ENCODE results near the gene CMIP.
A peak's percentile ranks its signal among the peaks of the same experiment; 100 is the strongest.

CMIP gene

GRCh38 chr16:81645266-81645694, 200.7 kb downstream of the CMIP start:
- H3K36me3 ChIP-seq (ENCODE audit: control insufficient read depth in 1 of 2, insufficient read depth in 2 of 2, low read depth in 1 of 2, low read length in 2 of 2) = peaks cover 0 to 15% of the 10 kb centered on the region in 2 experiments
- no peak overlapping the region for H4K91ac ChIP-seq (ENCODE audit: low read length)
- peak overlapping the region in 1 of 2 experiments; percentile 86 for H3K14ac ChIP-seq (ENCODE audit: low read length in 2 of 2)
- no peak overlapping the region for H2AFZ ChIP-seq (ENCODE audit: low read depth, low read length)
- no peak overlapping the region for H2AK5ac ChIP-seq (ENCODE audit: low read length, severe bottlenecking)
- no peak overlapping the region for H2BK5ac ChIP-seq (ENCODE audit: low read depth, low read length, poor library complexity, severe bottlenecking)
- no peak overlapping the region for H4K8ac ChIP-seq (ENCODE audit: low read length)
- peaks cover 29% of the 10 kb centered on the region for H3K4me1 ChIP-seq (ENCODE audit: control insufficient read depth, insufficient read depth, low read depth, low read length)
- H3K4me2 ChIP-seq (ENCODE audit: low read length, poor library complexity, severe bottlenecking) = peak overlapping the region; percentile 78
- H3K79me1 ChIP-seq (replicated peaks; ENCODE audit: low read length, poor library complexity, severe bottlenecking) = peaks cover 35% of the 10 kb centered on the region
- peak; percentile 95 for DNase-seq
- peak overlapping the region; percentile 48 for H3K9ac ChIP-seq (ENCODE audit: low read length)
- peak overlapping the region in 1 of 2 experiments; percentile 25 for H3K18ac ChIP-seq (ENCODE audit: low read depth in 1 of 2, low read length in 2 of 2)
- no peak overlapping the region for H2BK15ac ChIP-seq (ENCODE audit: low read depth, poor library complexity, severe bottlenecking)
- no peak overlapping the region for H2BK120ac ChIP-seq (ENCODE audit: low read depth, low read length)
- H2BK12ac ChIP-seq (ENCODE audit: low read length in 2 of 2) = no peak overlapping the region
- H3K4me3 ChIP-seq (ENCODE audit: insufficient read depth in 1 of 2, low read depth in 1 of 2, low read length in 2 of 2) = peak overlapping the region in 1 of 2 experiments; percentile 8
- H3K27me3 ChIP-seq (ENCODE audit: control insufficient read depth in 1 of 2, insufficient read depth in 1 of 2, low read length in 2 of 2) = no peaks in the 10 kb centered on the region
- H3K27ac ChIP-seq (ENCODE audit: low read length, poor library complexity, severe bottlenecking) = peak overlapping the region; percentile 63
- H3K9me3 ChIP-seq (ENCODE audit: control insufficient read depth, low read length) = no peaks in the 10 kb centered on the region
- H3K4ac ChIP-seq (ENCODE audit: low read depth in 1 of 2, low read length in 2 of 2) = no peak overlapping the region
- 53% methylated on average over 20 of the region's 20 CpGs for WGBS
- H3K23ac ChIP-seq (ENCODE audit: low read length in 2 of 2) = no peak overlapping the region

GRCh38 chr16:81645925-81646324, 201.3 kb downstream of the CMIP start:
- Histone ChIP-seq H3K36me3 (ENCODE audit: control insufficient read depth in 1 of 2, insufficient read depth in 2 of 2, low read depth in 1 of 2, low read length in 2 of 2) (peaks cover 0 to 15% of the 10 kb centered on the region in 2 experiments), H3K4ac (ENCODE audit: low read depth in 1 of 2, low read length in 2 of 2) (no peak overlapping the region), H2BK5ac (ENCODE audit: low read depth, low read length, poor library complexity, severe bottlenecking) (no peak overlapping the region), H2AK5ac (ENCODE audit: low read length, severe bottlenecking) (no peak overlapping the region), H2AFZ (ENCODE audit: low read depth, low read length) (no peak overlapping the region), H2BK12ac (ENCODE audit: low read length in 2 of 2) (no peak overlapping the region), H4K91ac (ENCODE audit: low read length) (no peak overlapping the region), H3K4me2 (ENCODE audit: low read length, poor library complexity, severe bottlenecking) (peak overlapping the region; percentile 78), H3K27ac (ENCODE audit: low read length, poor library complexity, severe bottlenecking) (peak overlapping the region; percentile 63), H2BK120ac (ENCODE audit: low read depth, low read length) (no peak overlapping the region), H3K4me1 (ENCODE audit: control insufficient read depth, insufficient read depth, low read depth, low read length) (peaks cover 29% of the 10 kb centered on the region), H4K8ac (ENCODE audit: low read length) (no peak overlapping the region), H3K9ac (ENCODE audit: low read length) (no peak overlapping the region), H3K9me3 (ENCODE audit: control insufficient read depth, low read length) (no peaks in the 10 kb centered on the region), H3K14ac (ENCODE audit: low read length in 2 of 2) (no peak overlapping the region), H3K27me3 (ENCODE audit: control insufficient read depth in 1 of 2, insufficient read depth in 1 of 2, low read length in 2 of 2) (no peaks in the 10 kb centered on the region), H3K23ac (ENCODE audit: low read length in 2 of 2) (no peak overlapping the region), H3K4me3 (ENCODE audit: insufficient read depth in 1 of 2, low read depth in 1 of 2, low read length in 2 of 2) (no peak overlapping the region), H3K79me1 (replicated peaks; ENCODE audit: low read length, poor library complexity, severe bottlenecking) (peaks cover 39% of the 10 kb centered on the region), H3K18ac (ENCODE audit: low read depth in 1 of 2, low read length in 2 of 2) (no peak overlapping the region), H2BK15ac (ENCODE audit: low read depth, poor library complexity, severe bottlenecking) (no peak overlapping the region)
- DNase-seq = no peak
- 96% methylated on average over 4 of the region's 4 CpGs for WGBS

- H3K36me3 ChIP-seq (ENCODE audit: control insufficient read depth in 1 of 2, insufficient read depth in 2 of 2, low read depth in 1 of 2, low read length in 2 of 2) = peaks cover 0 to 9% of the 10 kb centered on the region in 2 experiments
- no peak overlapping the region for H3K14ac ChIP-seq (ENCODE audit: low read length in 2 of 2)
- no peak overlapping the region for H3K27ac ChIP-seq (ENCODE audit: low read length, poor library complexity, severe bottlenecking)
Observed at GRCh38 chr16:81646561-81646960, 202.0 kb downstream of the CMIP start.

GRCh38 chr16:81647527-81647926, 202.9 kb downstream of the CMIP start:
- H2BK12ac ChIP-seq (ENCODE audit: low read length in 2 of 2) = no peak overlapping the region
- peaks cover 5 to 9% of the 10 kb centered on the region in 2 experiments for H3K36me3 ChIP-seq (ENCODE audit: control insufficient read depth in 1 of 2, insufficient read depth in 2 of 2, low read depth in 1 of 2, low read length in 2 of 2)
- peaks cover 37% of the 10 kb centered on the region for H3K79me1 ChIP-seq (replicated peaks; ENCODE audit: low read length, poor library complexity, severe bottlenecking)
- H3K4me3 ChIP-seq (ENCODE audit: insufficient read depth in 1 of 2, low read depth in 1 of 2, low read length in 2 of 2) = no peak overlapping the region
- H3K4ac ChIP-seq (ENCODE audit: low read depth in 1 of 2, low read length in 2 of 2) = no peak overlapping the region
- H3K27me3 ChIP-seq (ENCODE audit: control insufficient read depth in 1 of 2, insufficient read depth in 1 of 2, low read length in 2 of 2) = no peaks in the 10 kb centered on the region
- H3K14ac ChIP-seq (ENCODE audit: low read length in 2 of 2) = peak overlapping the region in 1 of 2 experiments; percentile 53
- DNase-seq = peak; percentile 81
- no peak overlapping the region for H3K4me2 ChIP-seq (ENCODE audit: low read length, poor library complexity, severe bottlenecking)
- H3K9me3 ChIP-seq (ENCODE audit: control insufficient read depth, low read length) = no peaks in the 10 kb centered on the region
- no peak overlapping the region for H2BK15ac ChIP-seq (ENCODE audit: low read depth, poor library complexity, severe bottlenecking)
- peak overlapping the region; percentile 36 for H2AK5ac ChIP-seq (ENCODE audit: low read length, severe bottlenecking)
- H3K9ac ChIP-seq (ENCODE audit: low read length) = no peak overlapping the region
- no peak overlapping the region for H4K91ac ChIP-seq (ENCODE audit: low read length)
- H3K18ac ChIP-seq (ENCODE audit: low read depth in 1 of 2, low read length in 2 of 2) = no peak overlapping the region
- no peak overlapping the region for H3K23ac ChIP-seq (ENCODE audit: low read length in 2 of 2)
- peaks cover 32% of the 10 kb centered on the region for H3K4me1 ChIP-seq (ENCODE audit: control insufficient read depth, insufficient read depth, low read depth, low read length)
- H3K27ac ChIP-seq (ENCODE audit: low read length, poor library complexity, severe bottlenecking) = no peak overlapping the region
- no peak overlapping the region for H4K8ac ChIP-seq (ENCODE audit: low read length)
- no peak overlapping the region for H2BK5ac ChIP-seq (ENCODE audit: low read depth, low read length, poor library complexity, severe bottlenecking)
- H2BK120ac ChIP-seq (ENCODE audit: low read depth, low read length) = no peak overlapping the region
- H2AFZ ChIP-seq (ENCODE audit: low read depth, low read length) = no peak overlapping the region
- WGBS = 47% methylated on average over 5 of the region's 8 CpGs

More at GRCh38 chr16:81646561-81646960, 202.0 kb downstream of the CMIP start:
- Histone ChIP-seq H2AFZ (ENCODE audit: low read depth, low read length) (no peak overlapping the region), H3K9ac (ENCODE audit: low read length) (no peak overlapping the region), H3K23ac (ENCODE audit: low read length in 2 of 2) (no peak overlapping the region), H3K27me3 (ENCODE audit: control insufficient read depth in 1 of 2, insufficient read depth in 1 of 2, low read length in 2 of 2) (no peaks in the 10 kb centered on the region), H2BK15ac (ENCODE audit: low read depth, poor library complexity, severe bottlenecking) (no peak overlapping the region), H4K91ac (ENCODE audit: low read length) (no peak overlapping the region), H3K18ac (ENCODE audit: low read depth in 1 of 2, low read length in 2 of 2) (no peak overlapping the region), H2AK5ac (ENCODE audit: low read length, severe bottlenecking) (no peak overlapping the region), H2BK120ac (ENCODE audit: low read depth, low read length) (no peak overlapping the region), H3K4me1 (ENCODE audit: control insufficient read depth, insufficient read depth, low read depth, low read length) (peaks cover 29% of the 10 kb centered on the region), H3K79me1 (replicated peaks; ENCODE audit: low read length, poor library complexity, severe bottlenecking) (peaks cover 40% of the 10 kb centered on the region), H3K4ac (ENCODE audit: low read depth in 1 of 2, low read length in 2 of 2) (no peak overlapping the region), H3K4me3 (ENCODE audit: insufficient read depth in 1 of 2, low read depth in 1 of 2, low read length in 2 of 2) (no peak overlapping the region), H3K4me2 (ENCODE audit: low read length, poor library complexity, severe bottlenecking) (no peak overlapping the region), H4K8ac (ENCODE audit: low read length) (no peak overlapping the region), H2BK12ac (ENCODE audit: low read length in 2 of 2) (no peak overlapping the region), H3K9me3 (ENCODE audit: control insufficient read depth, low read length) (no peaks in the 10 kb centered on the region), H2BK5ac (ENCODE audit: low read depth, low read length, poor library complexity, severe bottlenecking) (no peak overlapping the region)
- WGBS = no CpG with 5 or more reads among the region's 1 CpG
- peak; percentile 62 for DNase-seq
